ENCODE data around the gene RPL10. TPM values are rescaled to one million over a fixed set of nuclear protein-coding genes. Genes with fewer than 3 reads are reported as not detected.

RPL10 gene
- total RNA-seq, 4 donors from 2014 or later: 3,899 to 6,066 (median 5,720) TPM

GRCh38 chrX:154411981-154412340 is 13.8 kb downstream of the RPL10 start:
- peaks cover 12 to 32% of the 10 kb centered on the region in 2 donors for H3K4me1 ChIP-seq
- peak; percentile 62 to 73 for DNase-seq
- no peaks in the 10 kb centered on the region for H3K36me3 ChIP-seq
- intact Hi-C loops (cut with DNase I; ENCODE audit: low total_unique reads): loop anchor here (2.0 to 5.0 kb wide), 2 partner anchors 25 to 75 kb away; partner anchors contain the start of genes GDI1 and UBL4A
- TF ChIP-seq POLR2A (IDR thresholded peaks at IDR 0.05): peak in 1 of 2 donors; percentile 45
- TF ChIP-seq, protein P1, sequence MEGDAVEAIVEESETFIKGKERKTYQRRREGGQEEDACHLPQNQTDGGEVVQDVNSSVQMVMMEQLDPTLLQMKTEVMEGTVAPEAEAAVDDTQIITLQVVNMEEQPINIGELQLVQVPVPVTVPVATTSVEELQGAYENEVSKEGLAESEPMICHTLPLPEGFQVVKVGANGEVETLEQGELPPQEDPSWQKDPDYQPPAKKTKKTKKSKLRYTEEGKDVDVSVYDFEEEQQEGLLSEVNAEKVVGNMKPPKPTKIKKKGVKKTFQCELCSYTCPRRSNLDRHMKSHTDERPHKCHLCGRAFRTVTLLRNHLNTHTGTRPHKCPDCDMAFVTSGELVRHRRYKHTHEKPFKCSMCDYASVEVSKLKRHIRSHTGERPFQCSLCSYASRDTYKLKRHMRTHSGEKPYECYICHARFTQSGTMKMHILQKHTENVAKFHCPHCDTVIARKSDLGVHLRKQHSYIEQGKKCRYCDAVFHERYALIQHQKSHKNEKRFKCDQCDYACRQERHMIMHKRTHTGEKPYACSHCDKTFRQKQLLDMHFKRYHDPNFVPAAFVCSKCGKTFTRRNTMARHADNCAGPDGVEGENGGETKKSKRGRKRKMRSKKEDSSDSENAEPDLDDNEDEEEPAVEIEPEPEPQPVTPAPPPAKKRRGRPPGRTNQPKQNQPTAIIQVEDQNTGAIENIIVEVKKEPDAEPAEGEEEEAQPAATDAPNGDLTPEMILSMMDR (IDR thresholded peaks at IDR 0.05 in 4 of 5, conservative IDR thresholded peaks at IDR 0.05 in 1 of 5): no peak
- H3K9me3 ChIP-seq: no peaks in the 10 kb centered on the region
- H3K27ac ChIP-seq: peak overlapping the region; percentile 91 to 98 (median 98)
- no peaks in the 10 kb centered on the region for H3K27me3 ChIP-seq
- H3K4me3 ChIP-seq: peak overlapping the region; percentile 67 to 90 (median 78)
- in situ Hi-C loops (cut with MboI; ENCODE audit: low sequenced_read_pairs in 4 of 4): loop anchor here in 2 of 4 donors (25.0 kb wide), 1 partner anchor 125 kb away; the partner anchor contains the start of genes G6PD (in 2 of the 2) and IKBKG (in 2 of the 2)
- peak; percentile 66 to 73 for ATAC-seq

- DNase-seq (no peak), ATAC-seq (no peak)
- H3K4me1 ChIP-seq: peaks cover 12 to 32% of the 10 kb centered on the region in 2 donors
- H3K27ac ChIP-seq: peak overlapping the region; percentile 91 to 98 (median 98)
- peak overlapping the region; percentile 67 to 90 (median 78) for H3K4me3 ChIP-seq
- intact Hi-C loops (cut with DNase I; ENCODE audit: low total_unique reads): loop anchor here (5.0 kb wide), 1 partner anchor 75 kb away; the partner anchor contains the start of gene UBL4A
- no peak for TF ChIP-seq POLR2A (IDR thresholded peaks at IDR 0.05)
- TF ChIP-seq, protein P1 (IDR thresholded peaks at IDR 0.05 in 4 of 5, conservative IDR thresholded peaks at IDR 0.05 in 1 of 5): no peak
- H3K36me3 ChIP-seq: no peaks in the 10 kb centered on the region
- in situ Hi-C loops (cut with MboI; ENCODE audit: low sequenced_read_pairs in 4 of 4): loop anchor here in 2 of 4 donors (25.0 kb wide), 1 partner anchor 125 kb away; the partner anchor contains the start of genes G6PD (in 2 of the 2) and IKBKG (in 2 of the 2)
- H3K9me3 ChIP-seq: no peaks in the 10 kb centered on the region
- H3K27me3 ChIP-seq: no peaks in the 10 kb centered on the region
Observed at GRCh38 chrX:154412468-154412867, 14.3 kb downstream of the RPL10 start.

DNA sequence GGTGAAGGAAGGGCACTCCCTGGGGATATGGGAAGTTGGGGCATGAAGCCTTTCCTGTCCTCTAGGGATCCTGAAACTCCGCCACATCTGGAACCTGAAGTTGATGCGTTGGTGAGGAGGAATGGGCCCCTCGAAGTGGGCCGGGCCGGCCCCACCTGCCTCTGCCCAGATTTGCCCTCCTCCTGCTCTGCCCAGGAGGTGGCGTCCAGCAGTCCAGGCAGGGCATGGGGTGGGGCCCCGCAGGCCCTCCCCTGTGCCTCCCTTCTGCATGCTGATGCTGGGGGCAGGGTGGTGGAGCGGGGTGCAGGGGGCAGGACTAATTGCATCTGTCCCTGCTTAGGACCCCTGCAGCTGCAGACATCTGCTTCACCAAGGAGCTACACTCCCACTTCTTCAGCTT is 15.0 kb downstream of the RPL10 start:
- no peak overlapping the region for H3K4me3 ChIP-seq
- H3K36me3 ChIP-seq: no peaks in the 10 kb centered on the region
- H3K9me3 ChIP-seq: no peaks in the 10 kb centered on the region
- H3K27me3 ChIP-seq: no peaks in the 10 kb centered on the region
- peak overlapping the region in 2 of 4 donors; percentile 91 to 98 for H3K27ac ChIP-seq
- DNase-seq (no peak), ATAC-seq (no peak)
- TF ChIP-seq POLR2A (IDR thresholded peaks at IDR 0.05): no peak
- TF ChIP-seq, protein P1 (IDR thresholded peaks at IDR 0.05 in 4 of 5, conservative IDR thresholded peaks at IDR 0.05 in 1 of 5): no peak
- intact Hi-C loops (cut with DNase I; ENCODE audit: low total_unique reads): loop anchor here (5.0 kb wide), 1 partner anchor 74 kb away; the partner anchor contains the start of gene UBL4A
- in situ Hi-C loops (cut with MboI; ENCODE audit: low sequenced_read_pairs in 4 of 4): loop anchor here in 2 of 4 donors (25.0 kb wide), 1 partner anchor 124 kb away; the partner anchor contains the start of genes G6PD (in 2 of the 2) and IKBKG (in 2 of the 2)
- peaks cover 7 to 27% of the 10 kb centered on the region in 2 donors for H3K4me1 ChIP-seq

DNA sequence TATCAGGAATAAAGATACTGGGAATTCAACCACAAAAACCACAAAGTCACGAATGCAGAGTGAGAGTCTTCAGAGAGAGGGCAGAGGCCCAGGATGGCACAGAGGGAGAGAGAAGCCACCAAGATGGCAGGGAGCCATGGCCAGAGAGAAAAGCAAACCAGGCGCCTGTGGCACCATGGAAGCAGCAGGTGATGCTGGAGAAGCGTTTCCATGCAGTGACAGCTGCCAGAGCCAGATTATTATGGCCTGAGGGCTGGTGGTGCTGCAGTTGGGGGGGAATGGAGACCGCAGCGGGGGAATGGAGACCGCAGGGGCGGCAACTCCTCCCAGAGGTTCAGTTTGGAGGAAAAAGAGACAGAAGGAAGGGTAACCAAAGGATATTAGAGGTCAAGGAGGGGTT is 19.0 kb downstream of the RPL10 start:
- TF ChIP-seq POLR2A (IDR thresholded peaks at IDR 0.05): no peak
- TF ChIP-seq, protein P1 (IDR thresholded peaks at IDR 0.05 in 4 of 5, conservative IDR thresholded peaks at IDR 0.05 in 1 of 5): no peak
- no peak overlapping the region for H3K27ac ChIP-seq
- H3K4me3 ChIP-seq: no peak overlapping the region
- intact Hi-C loops (cut with DNase I; ENCODE audit: low total_unique reads): no loop called here
- peak in 1 of 2 donors; percentile 43 for ATAC-seq
- peaks cover 0 to 7% of the 10 kb centered on the region in 2 donors for H3K4me1 ChIP-seq
- no peak for DNase-seq
- in situ Hi-C loops (cut with MboI; ENCODE audit: low sequenced_read_pairs in 4 of 4): loop anchor here in 2 of 4 donors (25.0 kb wide), 1 partner anchor 120 kb away; the partner anchor contains the start of genes G6PD (in 2 of the 2) and IKBKG (in 2 of the 2)
- no peaks in the 10 kb centered on the region for H3K36me3 ChIP-seq
- H3K27me3 ChIP-seq: no peaks in the 10 kb centered on the region
- no peaks in the 10 kb centered on the region for H3K9me3 ChIP-seq
